GM18505 (cell line): ENCODE data around the gene UGT1A8.

Source experiments
- ATAC-seq: cut with Tn5 transposase; IDR thresholded peaks from one replicate; pipeline ENCODE4 v1.9.1; 2021; ENCODE audit not compliant: unreplicated experiment
- POLR2A ChIP-seq: IDR thresholded peaks from 4 replicates; pipeline ENCODE4 v1.6.1; 2011; ENCODE audit warnings: borderline replicate concordance; ENCODE audit not compliant: insufficient read depth, insufficient read length; ENCODE audit errors: extremely low read depth

Gene UGT1A8

DNA sequence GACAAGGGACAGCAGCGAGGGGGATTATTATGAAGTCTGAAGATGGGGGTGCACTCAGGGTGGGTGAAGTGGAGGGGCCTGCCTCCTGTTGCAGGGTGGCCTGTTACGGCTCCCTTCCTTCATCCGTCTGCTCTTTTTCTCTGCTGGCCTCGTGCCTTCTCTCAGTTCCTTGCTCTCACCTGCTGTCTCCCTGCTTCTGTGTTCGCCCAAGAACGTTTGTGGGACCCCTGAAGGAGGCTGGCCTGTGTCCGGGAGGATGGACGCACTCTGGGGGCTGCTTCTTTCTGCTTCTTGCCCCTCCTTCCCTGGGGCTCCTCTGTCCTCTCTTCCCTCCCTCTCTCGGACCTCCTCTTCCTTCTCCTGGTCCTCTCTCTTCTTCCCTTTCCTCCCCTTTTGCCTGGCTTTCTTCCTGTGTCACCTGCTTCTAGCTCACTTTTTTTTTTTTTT lies 174.5 kb downstream of the UGT1A8 start:
- no peak for ATAC-seq
- no peak for TF ChIP-seq POLR2A

DNA sequence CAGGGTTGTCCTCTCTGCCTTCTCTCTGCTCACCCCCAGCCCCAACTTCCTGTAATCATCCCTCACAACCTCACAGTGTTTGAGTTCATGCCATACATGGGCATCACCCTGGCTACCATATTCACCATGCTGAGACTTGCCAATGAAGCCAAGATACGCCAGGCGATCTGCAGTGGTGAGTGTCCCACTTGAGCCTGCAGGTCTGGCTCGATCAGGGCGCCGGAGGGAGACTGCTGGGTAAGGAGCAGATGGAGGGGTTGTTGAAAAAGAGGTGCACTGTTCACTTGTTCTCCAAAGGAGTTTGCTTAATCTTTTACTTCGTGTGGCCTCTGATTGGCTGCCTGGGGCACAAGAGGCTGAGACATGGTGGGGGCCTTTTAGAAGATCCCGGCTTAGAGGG lies 175.3 kb downstream of the UGT1A8 start:
- ATAC-seq, result no peak

DNA sequence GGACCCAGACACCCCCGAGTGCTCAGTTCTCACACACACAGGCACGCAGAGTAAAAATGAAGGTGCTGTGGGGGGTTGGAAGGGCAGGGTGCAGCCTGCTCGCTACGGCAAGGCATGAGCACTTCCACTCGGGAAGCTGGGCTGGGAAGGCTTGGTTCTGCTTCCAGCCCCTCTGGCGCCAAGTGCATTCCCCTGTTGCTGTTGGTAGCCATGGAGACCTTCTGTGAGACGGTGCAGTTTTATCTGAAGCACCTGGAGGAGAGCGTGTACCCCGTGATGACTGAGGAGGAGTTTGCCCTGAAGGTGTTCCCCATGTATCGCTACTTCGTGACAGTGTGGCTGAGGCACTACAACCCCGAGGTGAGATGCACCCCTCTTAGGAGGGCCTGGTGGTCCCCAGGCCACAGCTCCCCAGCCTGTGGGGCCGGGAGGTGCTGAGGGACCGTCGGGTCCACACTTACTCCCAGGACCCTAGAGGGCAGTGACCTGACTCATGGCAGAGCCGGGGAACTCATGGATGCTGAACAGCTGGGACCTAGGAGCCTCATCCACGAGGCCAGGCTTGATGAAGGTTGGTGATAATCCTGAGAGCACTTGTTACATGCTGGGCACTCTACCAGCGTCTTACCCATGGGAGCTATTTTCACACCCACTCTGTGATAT lies 176.2 kb downstream of the UGT1A8 start:
- no peak for TF ChIP-seq POLR2A
- no peak for ATAC-seq

More for the DNA sequence above, 175.3 kb downstream of the UGT1A8 start:
- no peak for TF ChIP-seq POLR2A

DNA sequence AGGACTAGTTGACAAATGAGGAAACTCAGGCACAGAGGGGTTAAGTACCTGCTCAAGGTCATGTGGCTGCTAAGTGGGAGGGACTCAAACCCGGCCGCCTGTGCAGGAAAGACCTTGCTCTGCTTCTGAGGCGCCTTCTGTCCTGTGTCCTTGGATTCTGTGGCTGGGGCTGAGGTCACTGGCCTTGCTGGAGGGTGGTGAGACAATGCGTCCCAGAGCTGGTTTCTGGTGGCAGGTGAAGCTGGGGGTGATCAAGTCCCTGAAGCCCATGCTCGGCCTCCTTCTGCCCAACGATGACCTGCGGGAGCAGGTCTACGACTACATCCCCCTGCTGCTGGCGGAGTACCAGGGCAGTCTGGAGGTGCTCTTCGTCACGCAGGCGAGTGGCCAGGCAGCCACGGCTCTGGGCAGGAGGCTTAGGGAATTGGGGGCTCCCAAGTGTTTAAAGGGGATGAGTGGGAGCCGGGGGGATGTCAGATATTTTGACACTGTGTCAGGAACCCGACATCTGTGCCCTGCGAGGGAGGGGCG lies 176.8 kb downstream of the UGT1A8 start:
- no peak for TF ChIP-seq POLR2A
- no peak for ATAC-seq

DNA sequence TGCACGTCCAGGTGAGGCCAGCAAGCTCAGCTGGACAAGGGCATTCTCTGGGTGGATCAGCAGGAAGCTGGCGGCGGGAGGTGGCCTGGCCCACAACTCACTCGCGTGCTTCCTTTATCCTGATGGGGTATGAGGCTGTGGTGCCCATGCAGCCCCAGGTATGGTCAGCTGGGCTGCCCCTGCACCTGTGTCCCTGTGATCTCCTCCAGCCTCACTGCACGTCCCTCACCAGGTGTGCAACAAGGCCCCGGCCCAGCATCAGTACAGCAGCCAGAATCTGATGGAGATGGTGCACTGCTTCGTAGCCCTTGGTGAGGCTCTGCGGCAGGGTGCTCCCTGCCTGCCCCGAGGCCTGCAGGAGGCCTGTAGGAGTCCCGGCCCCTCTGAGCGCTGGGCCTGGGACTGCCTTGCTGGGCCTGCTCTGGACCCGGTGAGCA lies 178.3 kb downstream of the UGT1A8 start:
- TF ChIP-seq POLR2A, result no peak
- ATAC-seq, result no peak

DNA sequence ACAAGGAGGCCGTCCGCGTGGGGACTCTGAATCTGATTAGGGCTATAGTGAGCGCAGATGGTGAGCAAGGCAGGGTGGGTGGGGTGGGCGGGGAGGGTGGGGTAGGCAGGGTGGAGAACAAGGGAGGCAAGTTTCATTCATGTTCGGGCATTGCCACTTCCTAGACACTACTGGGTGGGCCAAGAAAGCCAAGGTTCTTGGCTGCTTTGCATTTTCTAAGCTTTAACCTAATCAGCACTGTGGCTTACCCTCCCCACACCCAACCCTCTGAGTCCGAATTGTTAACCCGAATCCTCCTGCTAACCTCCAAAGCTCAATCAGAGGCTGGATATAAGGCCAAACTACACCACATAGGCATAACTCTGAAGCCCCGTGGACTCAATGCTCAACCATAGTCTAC lies 178.8 kb downstream of the UGT1A8 start:
- no peak for TF ChIP-seq POLR2A
- ATAC-seq, result no peak

DNA sequence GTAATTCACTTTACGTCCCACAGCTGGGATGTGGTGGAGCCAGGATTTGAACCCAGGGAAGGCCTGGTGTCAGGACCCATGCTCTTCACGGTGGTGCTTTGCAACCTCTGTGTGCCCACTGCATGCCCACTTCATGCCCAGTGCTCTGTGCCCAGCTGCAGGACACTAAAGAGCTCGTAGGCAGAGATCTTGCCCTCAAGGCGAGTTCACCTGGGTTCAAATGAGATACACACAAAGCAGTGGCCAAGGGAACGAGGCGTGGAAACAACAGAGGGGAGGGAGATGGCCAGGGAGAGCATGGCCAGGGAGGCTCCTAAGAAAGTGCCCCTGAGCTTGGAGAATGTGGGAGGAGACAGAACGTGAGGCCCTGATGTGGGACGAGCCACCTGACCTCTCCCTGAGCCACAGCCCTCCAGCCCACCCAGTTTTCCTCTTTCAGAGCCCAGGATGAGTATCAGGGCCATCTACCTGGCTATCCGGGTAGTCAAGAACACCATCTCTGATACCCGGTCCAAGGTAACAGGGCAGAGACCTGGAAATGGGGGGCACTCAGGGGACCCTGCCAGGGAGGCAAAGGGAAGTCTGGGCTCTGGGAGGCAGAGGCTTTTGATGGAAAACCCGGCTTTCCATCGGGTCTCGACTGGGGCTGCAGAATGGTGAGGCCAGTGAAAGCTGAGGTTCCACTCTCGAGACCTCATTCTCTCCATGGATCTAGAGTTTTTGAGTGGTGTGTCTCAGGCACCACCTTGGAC lies 181.1 kb downstream of the UGT1A8 start:
- ATAC-seq, result no peak
- no peak for TF ChIP-seq POLR2A

DNA sequence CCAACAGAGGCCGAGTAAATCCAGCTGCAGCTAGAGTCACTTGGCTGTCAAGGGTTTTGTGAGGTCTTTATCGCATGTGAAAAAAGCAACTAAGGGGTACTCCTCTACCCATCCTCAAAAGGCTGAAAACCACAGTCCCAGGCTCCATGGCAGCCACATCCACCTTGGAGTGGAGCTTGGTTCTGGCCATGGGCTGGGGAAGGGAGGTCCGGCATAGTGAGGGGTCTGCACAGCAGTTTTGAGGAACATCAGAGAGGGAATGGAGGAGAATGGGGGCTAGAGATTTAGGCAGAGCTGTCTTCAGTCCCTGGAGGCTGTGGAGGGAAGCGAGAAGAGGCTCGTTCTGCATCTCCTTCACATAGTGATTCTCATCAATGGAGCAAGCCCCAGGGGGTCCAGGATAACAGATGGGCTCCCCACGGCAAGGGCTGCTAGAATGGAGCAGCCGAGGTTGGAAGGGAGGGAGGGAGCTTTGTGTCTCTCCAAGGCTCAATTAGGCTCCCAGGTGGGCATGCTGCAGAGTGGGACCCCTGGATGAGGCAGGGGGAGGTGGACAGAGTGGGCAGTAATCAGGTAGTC lies 181.7 kb downstream of the UGT1A8 start:
- ATAC-seq, result no peak
- no peak for TF ChIP-seq POLR2A

DNA sequence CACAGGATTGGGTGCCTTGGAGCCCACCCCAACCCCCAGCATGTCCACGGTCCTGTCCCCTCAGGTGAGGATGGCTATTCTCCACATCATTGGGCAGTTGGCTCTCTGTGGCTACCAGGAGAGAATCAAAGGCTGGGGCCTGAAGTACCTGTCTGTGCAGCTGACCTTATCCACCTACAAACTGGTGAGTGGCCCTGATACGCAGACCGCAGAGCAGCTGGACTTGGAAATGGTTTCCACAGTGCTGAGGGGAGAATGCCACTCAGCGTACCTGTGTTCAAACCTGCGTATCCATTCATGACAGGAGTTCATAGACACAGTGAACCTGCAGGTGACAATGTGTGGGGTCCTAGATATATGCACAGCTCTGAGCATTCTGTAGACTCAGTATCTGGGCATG lies 182.3 kb downstream of the UGT1A8 start:
- no peak for TF ChIP-seq POLR2A
- no peak for ATAC-seq

DNA sequence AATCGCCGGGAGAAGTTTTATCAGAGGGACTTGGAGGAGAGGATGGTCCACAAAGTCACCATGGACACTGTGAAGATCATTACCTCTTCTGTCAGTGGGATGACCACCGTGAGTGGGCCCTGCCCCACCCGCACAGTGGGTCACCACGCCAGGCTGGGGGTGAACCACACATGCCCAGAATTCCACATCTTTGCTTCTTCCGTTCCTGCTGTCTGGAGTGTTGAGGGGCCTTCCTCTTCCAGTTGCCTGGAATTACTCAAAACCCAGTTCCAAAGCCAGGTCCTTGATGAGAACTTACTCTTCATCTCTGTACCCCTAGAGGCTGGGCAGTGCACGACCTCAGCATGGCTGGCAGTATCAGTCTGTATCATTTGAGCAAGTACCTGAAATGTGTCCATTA lies 182.8 kb downstream of the UGT1A8 start:
- ATAC-seq, result no peak
- no peak for TF ChIP-seq POLR2A

DNA sequence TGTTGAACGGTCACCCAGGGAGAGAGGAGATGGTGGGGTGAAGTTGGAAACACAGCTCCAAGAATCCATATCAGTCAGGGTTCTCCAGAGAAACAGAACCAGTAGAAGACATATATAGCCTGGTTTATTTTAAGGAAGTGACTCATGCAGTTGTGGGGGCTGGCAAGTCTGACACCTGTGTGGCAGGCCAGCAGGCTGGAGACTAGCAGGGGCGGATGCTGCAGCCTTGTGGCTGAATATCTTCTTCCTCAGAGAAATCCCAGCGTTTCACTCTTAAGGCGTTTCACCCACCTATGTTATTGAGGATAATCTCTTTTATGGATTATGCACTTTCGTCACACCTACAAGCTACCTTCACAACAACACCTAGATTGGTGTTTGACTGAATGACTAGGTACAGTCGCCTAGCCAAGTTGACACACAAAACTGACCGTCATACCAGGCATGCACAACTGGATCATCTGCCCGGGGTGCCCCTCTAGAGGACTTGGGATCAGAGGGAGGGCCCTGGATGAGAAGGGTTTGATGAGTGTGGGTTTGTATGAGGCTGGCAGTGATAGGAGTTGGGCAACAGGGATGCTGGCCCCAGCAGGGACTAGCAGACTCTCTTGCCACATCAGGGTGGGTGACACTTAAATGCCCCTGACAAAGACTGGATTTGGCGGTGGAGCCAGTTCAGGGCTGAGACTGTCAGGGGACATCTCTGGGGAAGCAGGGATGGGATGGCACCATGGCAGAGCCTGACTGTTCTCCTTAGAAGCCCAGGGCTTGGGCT lies 184.1 kb downstream of the UGT1A8 start:
- ATAC-seq, result no peak
- no peak for TF ChIP-seq POLR2A

DNA sequence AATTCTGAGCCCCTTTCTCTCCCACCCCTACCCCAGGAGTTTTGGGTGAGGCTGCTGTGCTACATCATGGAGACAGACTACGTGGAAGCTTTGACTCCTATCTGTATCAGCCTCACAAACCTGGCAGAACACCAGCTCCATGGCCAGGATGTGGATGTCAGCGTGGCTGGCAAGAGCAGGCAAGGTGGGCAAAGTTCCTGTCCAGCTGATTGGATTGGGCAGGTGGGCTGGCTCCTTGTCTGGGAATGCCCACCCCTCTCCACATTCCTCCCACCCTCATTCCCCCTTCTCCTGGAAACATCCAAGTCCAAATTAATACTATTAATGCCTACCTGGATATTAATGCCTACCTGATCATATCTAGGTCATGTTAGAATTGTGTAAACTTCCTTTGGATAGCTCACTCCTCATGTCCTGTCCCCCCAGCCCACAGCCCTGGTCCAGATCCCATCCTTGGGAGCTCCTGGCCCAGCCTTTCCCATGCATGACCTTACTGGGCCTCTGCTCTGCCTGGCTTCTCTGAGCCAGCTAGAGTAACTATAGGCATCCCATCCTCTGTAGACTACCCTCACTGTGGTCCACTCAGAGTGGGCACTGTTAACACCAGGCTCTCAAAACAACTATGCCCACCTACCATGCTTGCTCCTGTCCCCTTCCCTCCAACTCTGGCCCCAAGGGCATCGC lies 184.8 kb downstream of the UGT1A8 start:
- TF ChIP-seq POLR2A, result no peak
- no peak for ATAC-seq
